Loucy (cell line): ENCODE results near the gene CRYZL1.

ENCODE experiments used
- H2AFZ ChIP-seq: fragments of 200-600 bp; sonication (generic); 2 replicates; pipeline ENCODE4 v1.6.0; 2016; ENCODE audit warnings: antibody characterized with exemption, mild to moderate bottlenecking, low read length, moderate library complexity
- H3F3A ChIP-seq: fragments of 200-600 bp; 2 replicates; pipeline ENCODE4 v1.6.0; 2016; ENCODE audit warnings: antibody characterized with exemption, low read depth, mild to moderate bottlenecking
- H3K27me3 ChIP-seq: fragments of 200-600 bp; sonication (generic); 2 replicates; pipeline ENCODE4 v1.6.1; 2014; ENCODE audit warnings: low read length, mild to moderate bottlenecking; ENCODE audit not compliant: insufficient read depth, poor library complexity, severe bottlenecking
- H3K36me3 ChIP-seq: fragments of 200-600 bp; sonication (generic); 2 replicates; pipeline ENCODE4 v1.6.1; 2016; ENCODE audit warnings: low read length; ENCODE audit not compliant: insufficient read depth
- H3K4me1 ChIP-seq: fragments of 200-600 bp; sonication (generic); 2 replicates; pipeline ENCODE4 v1.5.1; 2014; ENCODE audit warnings: low read length, mild to moderate bottlenecking; ENCODE audit not compliant: insufficient read depth, poor library complexity, severe bottlenecking
- H3K4me2 ChIP-seq: fragments of 200-600 bp; sonication (generic); 2 replicates; pipeline ENCODE4 v1.6.0; 2014; ENCODE audit warnings: antibody characterized with exemption, low read length, low read depth, mild to moderate bottlenecking; ENCODE audit not compliant: poor library complexity, severe bottlenecking
- H3K4me3 ChIP-seq: fragments of 200-600 bp; sonication (generic); 2 replicates; pipeline ENCODE4 v1.5.1; 2014; ENCODE audit warnings: low read length, mild to moderate bottlenecking, mixed read lengths; ENCODE audit not compliant: poor library complexity, severe bottlenecking
- H3K79me2 ChIP-seq: fragments of 200-600 bp; sonication (generic); 2 replicates; pipeline ENCODE4 v1.6.1; 2014; ENCODE audit warnings: low read length; ENCODE audit not compliant: insufficient read depth
- H3K9ac ChIP-seq: fragments of 200-600 bp; sonication (generic); 2 replicates; pipeline ENCODE4 v1.6.0; 2014; ENCODE audit warnings: mild to moderate bottlenecking, low read depth, low read length, moderate library complexity; ENCODE audit not compliant: poor library complexity, severe bottlenecking
- H3K9me2 ChIP-seq: fragments of 200-600 bp; sonication (generic); replicated peaks from 2 replicates; pipeline ENCODE4 v1.6.1; 2016; ENCODE audit warnings: low read depth, low read length, mixed read lengths
- H3K9me3 ChIP-seq: fragments of 200-600 bp; sonication (generic); 2 replicates; pipeline ENCODE4 v1.6.1; 2014; ENCODE audit warnings: mild to moderate bottlenecking, antibody characterized with exemption, low read length, low read depth; ENCODE audit not compliant: insufficient read depth
- H4K20me1 ChIP-seq: fragments of 200-600 bp; sonication (generic); 2 replicates; pipeline ENCODE4 v1.6.0; 2014; ENCODE audit warnings: antibody characterized with exemption, low read length, mild to moderate bottlenecking; ENCODE audit not compliant: insufficient read depth, poor library complexity, severe bottlenecking
- EZH2phosphoT487 ChIP-seq: fragments of 200-600 bp; IDR thresholded peaks from 2 replicates; pipeline ENCODE4 v1.6.1; 2018; ENCODE audit warnings: antibody characterized with exemption, mild to moderate bottlenecking, moderate library complexity, borderline replicate concordance
- TF ChIP-seq, protein P1 (sequence below): fragments of 200-600 bp; sonication (generic); conservative IDR thresholded peaks from 2 replicates; pipeline ENCODE4 v1.5.1; 2014; ENCODE audit warnings: mild to moderate bottlenecking, antibody characterized with exemption, low read length

CRYZL1 gene

GRCh38 chr21:33539616-33540015 lies 101.9 kb downstream of the CRYZL1 start:
- Histone ChIP-seq H3K27me3 (no peaks in the 10 kb centered on the region), H3K9me3 (no peaks in the 10 kb centered on the region), H3K9me2 (no peaks in the 10 kb centered on the region), H4K20me1 (peaks cover 21% of the 10 kb centered on the region), H3K9ac (peak overlapping the region; percentile 100), H3K4me1 (peaks cover 20% of the 10 kb centered on the region), H3K4me3 (no peak overlapping the region), H2AFZ (no peak overlapping the region), H3K4me2 (peak overlapping the region; percentile 86), H3K36me3 (peaks cover 16% of the 10 kb centered on the region), H3K79me2 (peaks cover 60% of the 10 kb centered on the region), H3F3A (peaks cover 9% of the 10 kb centered on the region)
- TF ChIP-seq, protein P1, sequence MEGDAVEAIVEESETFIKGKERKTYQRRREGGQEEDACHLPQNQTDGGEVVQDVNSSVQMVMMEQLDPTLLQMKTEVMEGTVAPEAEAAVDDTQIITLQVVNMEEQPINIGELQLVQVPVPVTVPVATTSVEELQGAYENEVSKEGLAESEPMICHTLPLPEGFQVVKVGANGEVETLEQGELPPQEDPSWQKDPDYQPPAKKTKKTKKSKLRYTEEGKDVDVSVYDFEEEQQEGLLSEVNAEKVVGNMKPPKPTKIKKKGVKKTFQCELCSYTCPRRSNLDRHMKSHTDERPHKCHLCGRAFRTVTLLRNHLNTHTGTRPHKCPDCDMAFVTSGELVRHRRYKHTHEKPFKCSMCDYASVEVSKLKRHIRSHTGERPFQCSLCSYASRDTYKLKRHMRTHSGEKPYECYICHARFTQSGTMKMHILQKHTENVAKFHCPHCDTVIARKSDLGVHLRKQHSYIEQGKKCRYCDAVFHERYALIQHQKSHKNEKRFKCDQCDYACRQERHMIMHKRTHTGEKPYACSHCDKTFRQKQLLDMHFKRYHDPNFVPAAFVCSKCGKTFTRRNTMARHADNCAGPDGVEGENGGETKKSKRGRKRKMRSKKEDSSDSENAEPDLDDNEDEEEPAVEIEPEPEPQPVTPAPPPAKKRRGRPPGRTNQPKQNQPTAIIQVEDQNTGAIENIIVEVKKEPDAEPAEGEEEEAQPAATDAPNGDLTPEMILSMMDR = no peak
- no peak for TF ChIP-seq EZH2phosphoT487
